Measurements from ENCODE around the gene TMEM190.

GRCh38 chr19:55353356-55353802, 23.2 kb upstream of the TMEM190 start:
- no peak for TF ChIP-seq CTCF (conservative IDR thresholded peaks at IDR 0.05)
- no peak for TF ChIP-seq ZFX (IDR thresholded peaks at IDR 0.05)

Measured in C4-2B (cell line).